Measurements from ENCODE around the gene CNTNAP2.

DNA sequence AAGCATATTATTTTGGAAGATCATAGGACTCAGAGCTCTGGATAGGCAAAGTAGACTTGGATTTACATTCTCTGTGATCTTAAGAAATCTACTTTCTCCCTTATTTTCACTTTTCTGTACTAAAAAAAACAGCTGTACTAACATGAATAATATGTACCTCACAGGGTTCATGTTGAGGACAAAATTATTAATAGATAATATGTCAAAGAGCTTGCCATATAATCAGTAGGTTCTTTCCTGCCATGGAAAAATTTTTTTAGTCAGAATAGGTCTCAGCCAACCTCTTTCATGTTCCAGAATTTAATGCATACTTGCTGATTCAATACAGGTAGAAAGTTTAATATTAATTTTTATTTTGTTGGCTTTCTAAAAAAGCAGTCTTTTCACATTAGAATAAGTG, 1693.7 kb downstream of the CNTNAP2 start:
- no peak for TF ChIP-seq CTCF (conservative IDR thresholded peaks at IDR 0.05 in 1 of 2, IDR thresholded peaks at IDR 0.05 in 1 of 2; ENCODE audit: low read depth in 1 of 2, low read length in 2 of 2)
- TF ChIP-seq EZH2 (IDR thresholded peaks at IDR 0.05; ENCODE audit: low read length, missing control alignments): no peak

Data from fibroblast of lung (primary cell).